ENCODE measurements around the gene SPRED3. TPM values are rescaled to one million over a fixed set of nuclear protein-coding genes. Genes with fewer than 3 reads are reported as not detected.
"Not testable (repeated sequence)": the region's sequence is repeated elsewhere in the genome, so short reads cannot be mapped to it uniquely, and the experiment has no call there.

The SPRED3 gene
- total RNA-seq, 1 donor from 2014 or later = 2.1 TPM

GRCh38 chr19:38420935-38421334 lies 32.4 kb downstream of the SPRED3 start:
- no peak for DNase-seq (ENCODE audit: low spot score)

- no peak for DNase-seq (ENCODE audit: low spot score)
Measured at GRCh38 chr19:38421856-38422255, 33.4 kb downstream of the SPRED3 start.

GRCh38 chr19:38422438-38422837 lies 33.9 kb downstream of the SPRED3 start:
- no peak for DNase-seq (ENCODE audit: low spot score)

- DNase-seq (ENCODE audit: low spot score) = no peak
Measured at GRCh38 chr19:38424272-38424671, 35.8 kb downstream of the SPRED3 start.

GRCh38 chr19:38425222-38425809 lies 36.8 kb downstream of the SPRED3 start:
- DNase-seq (ENCODE audit: low spot score) = no peak

- no peak for DNase-seq (ENCODE audit: low spot score)
Measured at GRCh38 chr19:38425810-38426466, 37.4 kb downstream of the SPRED3 start, which contains the start of gene RASGRP4. Gene RASGRP4, minus strand, starts transcription at chr19:38426219. Its CDS starts 128 bp downstream, at chr19:38426091.

GRCh38 chr19:38427035-38427677 lies 38.7 kb downstream of the SPRED3 start:
- not testable (repeated sequence) for DNase-seq (ENCODE audit: low spot score)

- DNase-seq (ENCODE audit: low spot score) = no peak
Measured at GRCh38 chr19:38429055-38429810, 40.7 kb downstream of the SPRED3 start.

- DNase-seq (ENCODE audit: low spot score) = no peak
Measured at GRCh38 chr19:38429811-38430156, 41.3 kb downstream of the SPRED3 start.

GRCh38 chr19:38430931-38431330 lies 42.4 kb downstream of the SPRED3 start:
- no peak for DNase-seq (ENCODE audit: low spot score)

GRCh38 chr19:38433268-38433733 lies 44.8 kb downstream of the SPRED3 start, which contains the start of gene RYR1:
Gene RYR1, plus strand, starts transcription at chr19:38433691. Its CDS starts 139 bp downstream, at chr19:38433830.
- DNase-seq (ENCODE audit: low spot score) = no peak

- no peak for DNase-seq (ENCODE audit: low spot score)
Measured at GRCh38 chr19:38434549-38435051, 46.1 kb downstream of the SPRED3 start.

- no peak for DNase-seq (ENCODE audit: low spot score)
Measured at GRCh38 chr19:38437295-38437694, 48.8 kb downstream of the SPRED3 start.

- DNase-seq (ENCODE audit: low spot score) = no peak
Measured at GRCh38 chr19:38437917-38438316, 49.4 kb downstream of the SPRED3 start.

GRCh38 chr19:38440592-38440991 lies 52.1 kb downstream of the SPRED3 start:
- no peak for DNase-seq (ENCODE audit: low spot score)

GRCh38 chr19:38441657-38442348 lies 53.3 kb downstream of the SPRED3 start:
- DNase-seq (ENCODE audit: low spot score) = no peak

GRCh38 chr19:38442736-38443135 lies 54.2 kb downstream of the SPRED3 start:
- no peak for DNase-seq (ENCODE audit: low spot score)

GRCh38 chr19:38443458-38443999 lies 55.0 kb downstream of the SPRED3 start:
- no peak for DNase-seq (ENCODE audit: low spot score)

- DNase-seq (ENCODE audit: low spot score) = no peak
Measured at GRCh38 chr19:38444026-38444425, 55.5 kb downstream of the SPRED3 start.

GRCh38 chr19:38445362-38445761 lies 56.9 kb downstream of the SPRED3 start:
- no peak for DNase-seq (ENCODE audit: low spot score)

GRCh38 chr19:38448225-38448624 lies 59.7 kb downstream of the SPRED3 start:
- no peak for DNase-seq (ENCODE audit: low spot score)
